ENCODE measurements around the gene TBC1D20.
"Not testable (repeated sequence)": the region's sequence is repeated elsewhere in the genome, so short reads cannot be mapped to it uniquely, and the experiment has no call there.

The TBC1D20 gene

DNA sequence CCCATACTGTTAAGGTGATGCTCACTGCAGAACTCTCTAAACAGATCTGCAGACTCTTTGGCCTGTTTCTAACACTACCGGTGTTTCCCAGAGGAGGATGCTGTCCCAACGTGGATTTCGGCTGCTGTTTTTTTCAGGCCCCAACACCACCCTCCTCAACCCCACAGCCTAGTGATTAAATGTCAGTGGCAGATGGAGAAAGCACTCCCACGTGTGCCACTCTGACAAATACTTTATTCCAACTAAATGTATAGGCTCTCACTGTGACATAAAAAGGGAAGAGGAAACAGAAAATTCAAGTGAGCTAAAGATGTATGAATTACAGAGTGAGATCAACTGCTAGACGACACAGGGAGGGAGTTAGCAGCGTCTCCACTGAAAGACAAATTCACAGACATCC, 3.6 kb downstream of the TBC1D20 start:
- TF ChIP-seq, protein P1, sequence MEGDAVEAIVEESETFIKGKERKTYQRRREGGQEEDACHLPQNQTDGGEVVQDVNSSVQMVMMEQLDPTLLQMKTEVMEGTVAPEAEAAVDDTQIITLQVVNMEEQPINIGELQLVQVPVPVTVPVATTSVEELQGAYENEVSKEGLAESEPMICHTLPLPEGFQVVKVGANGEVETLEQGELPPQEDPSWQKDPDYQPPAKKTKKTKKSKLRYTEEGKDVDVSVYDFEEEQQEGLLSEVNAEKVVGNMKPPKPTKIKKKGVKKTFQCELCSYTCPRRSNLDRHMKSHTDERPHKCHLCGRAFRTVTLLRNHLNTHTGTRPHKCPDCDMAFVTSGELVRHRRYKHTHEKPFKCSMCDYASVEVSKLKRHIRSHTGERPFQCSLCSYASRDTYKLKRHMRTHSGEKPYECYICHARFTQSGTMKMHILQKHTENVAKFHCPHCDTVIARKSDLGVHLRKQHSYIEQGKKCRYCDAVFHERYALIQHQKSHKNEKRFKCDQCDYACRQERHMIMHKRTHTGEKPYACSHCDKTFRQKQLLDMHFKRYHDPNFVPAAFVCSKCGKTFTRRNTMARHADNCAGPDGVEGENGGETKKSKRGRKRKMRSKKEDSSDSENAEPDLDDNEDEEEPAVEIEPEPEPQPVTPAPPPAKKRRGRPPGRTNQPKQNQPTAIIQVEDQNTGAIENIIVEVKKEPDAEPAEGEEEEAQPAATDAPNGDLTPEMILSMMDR (IDR thresholded peaks at IDR 0.05; ENCODE audit: extremely low read depth, missing control alignments): no peak
- no peak for DNase-seq (ENCODE audit: low spot score)

DNA sequence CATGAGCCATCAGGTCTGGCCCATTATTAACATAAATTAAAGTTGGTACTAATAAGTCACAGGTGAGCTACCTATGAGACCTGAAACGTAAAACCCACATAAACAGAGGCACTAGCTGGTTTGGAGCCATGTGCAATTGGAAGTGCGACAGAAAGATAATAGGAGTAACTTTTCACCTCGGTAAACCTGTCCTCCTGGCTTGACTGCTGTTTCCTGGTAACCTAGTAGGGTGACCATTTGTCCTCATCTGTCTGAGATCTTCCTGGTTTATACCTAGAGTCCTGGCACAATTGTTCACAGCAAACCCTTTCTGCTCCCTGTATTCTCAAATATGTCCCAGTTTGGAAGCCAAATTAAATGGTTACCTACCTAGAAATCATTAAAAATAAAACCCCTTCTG, 7.4 kb downstream of the TBC1D20 start:
- no peak for DNase-seq (ENCODE audit: low spot score)
- TF ChIP-seq, protein P1 (IDR thresholded peaks at IDR 0.05; ENCODE audit: extremely low read depth, missing control alignments): no peak

DNA sequence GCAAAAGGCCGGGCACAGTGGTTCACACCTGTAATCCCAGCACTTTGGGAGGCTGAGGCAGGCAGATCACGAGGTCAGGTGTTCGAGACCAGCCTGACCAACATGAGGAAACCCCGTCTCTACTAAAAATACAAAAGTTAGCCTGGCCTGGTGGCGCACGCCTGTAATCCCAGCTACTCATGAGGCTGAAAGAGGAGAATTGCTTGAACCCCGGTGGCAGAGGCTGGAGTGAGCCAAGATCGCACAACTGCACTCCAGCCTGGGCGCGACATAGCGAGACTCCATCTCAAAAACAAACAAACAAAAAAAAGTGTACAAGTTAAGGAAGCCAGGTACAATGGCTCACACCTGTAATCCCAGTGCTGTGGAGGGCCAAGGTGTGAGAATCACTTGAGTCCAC, 10.3 kb downstream of the TBC1D20 start:
- DNase-seq (ENCODE audit: low spot score): not testable (repeated sequence)

DNA sequence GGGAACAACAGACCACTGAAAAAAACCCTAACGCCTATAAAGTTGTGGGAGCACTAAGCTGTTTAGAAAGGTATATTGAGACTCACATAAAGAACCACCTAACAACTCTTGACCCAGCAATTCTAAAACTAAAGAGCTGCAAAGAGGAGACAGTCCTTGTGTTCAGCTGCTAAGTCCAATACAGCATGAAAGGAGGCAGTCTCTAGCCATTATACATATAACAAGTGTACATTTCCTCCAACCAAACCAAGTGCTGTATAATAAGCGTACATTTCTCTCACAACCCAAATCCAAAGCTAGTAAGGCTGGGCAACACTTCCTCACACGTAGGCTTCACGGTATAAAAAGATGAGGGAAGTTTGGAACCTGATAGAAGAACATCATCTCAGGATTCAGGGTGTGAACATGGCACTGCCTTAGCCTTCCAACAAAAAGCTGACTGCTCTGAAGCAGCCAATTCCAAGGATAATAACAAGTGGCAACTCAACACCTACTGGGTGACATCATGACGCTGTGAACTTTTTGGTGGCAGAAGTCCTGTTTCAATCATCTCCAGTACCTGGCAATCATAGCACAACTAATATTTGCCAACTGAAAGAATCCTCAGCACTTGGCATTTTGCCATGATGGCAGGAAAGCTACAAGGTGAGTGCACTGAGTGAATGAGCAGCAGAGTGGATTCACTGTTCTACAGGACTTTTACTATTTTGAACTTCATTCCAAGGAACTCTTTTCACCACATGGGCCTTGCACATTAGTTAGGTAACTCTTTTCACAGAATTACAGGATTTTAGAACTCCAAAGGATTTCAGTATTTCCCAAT, 16.6 kb downstream of the TBC1D20 start:
- no peak for DNase-seq (ENCODE audit: low spot score)
- TF ChIP-seq, protein P1 (IDR thresholded peaks at IDR 0.05; ENCODE audit: extremely low read depth, missing control alignments): no peak

DNA sequence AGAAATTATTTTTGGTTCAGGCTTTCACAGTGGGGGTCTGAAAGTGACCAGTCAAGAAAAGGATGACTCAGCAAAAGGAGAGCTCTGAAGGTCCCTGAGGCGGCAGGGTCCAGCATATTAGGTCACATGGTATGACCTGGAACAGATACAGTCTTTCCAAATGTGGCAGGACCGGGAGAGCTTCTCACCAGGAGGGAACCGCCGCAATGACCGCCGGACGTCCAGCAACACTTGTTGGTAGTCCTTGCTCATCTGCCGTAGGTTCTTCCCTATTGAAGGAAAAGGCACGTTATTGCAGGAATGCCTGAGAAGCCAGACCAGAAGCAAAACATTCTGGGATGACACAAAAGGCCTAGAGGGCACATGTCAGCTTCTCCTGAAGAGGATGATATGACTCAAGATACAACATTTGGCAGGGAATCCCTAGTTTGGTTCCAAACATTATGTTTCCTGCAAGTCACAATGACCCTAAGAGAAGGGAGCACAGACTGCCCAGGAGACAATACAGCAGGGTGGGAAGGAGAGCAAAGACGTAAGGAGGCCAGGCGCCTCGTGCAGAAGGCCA, 17.4 kb downstream of the TBC1D20 start:
- TF ChIP-seq, protein P1 (IDR thresholded peaks at IDR 0.05; ENCODE audit: extremely low read depth, missing control alignments): no peak
- DNase-seq (ENCODE audit: low spot score): no peak

DNA sequence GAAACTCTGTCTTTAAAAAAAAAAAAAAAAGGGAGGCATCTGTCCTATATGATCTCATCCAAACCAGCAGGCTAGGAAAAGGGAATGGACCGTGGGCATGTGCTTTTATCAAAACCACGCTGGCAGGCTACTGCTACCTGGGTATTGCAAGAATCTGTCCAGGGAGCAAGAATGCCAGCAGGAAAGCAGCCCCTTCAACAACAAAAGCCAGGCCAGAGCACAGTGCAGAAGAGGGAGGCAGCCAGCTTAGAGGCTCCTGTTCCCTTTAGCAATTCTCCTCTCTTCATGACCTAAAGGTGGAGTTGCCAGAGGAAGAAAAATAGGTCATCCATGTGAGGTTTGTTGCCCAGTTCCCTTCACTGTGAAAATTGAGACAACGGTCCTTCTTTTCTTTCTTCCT, 18.2 kb downstream of the TBC1D20 start:
- no peak for DNase-seq (ENCODE audit: low spot score)
- TF ChIP-seq, protein P1 (IDR thresholded peaks at IDR 0.05; ENCODE audit: extremely low read depth, missing control alignments): no peak

DNA sequence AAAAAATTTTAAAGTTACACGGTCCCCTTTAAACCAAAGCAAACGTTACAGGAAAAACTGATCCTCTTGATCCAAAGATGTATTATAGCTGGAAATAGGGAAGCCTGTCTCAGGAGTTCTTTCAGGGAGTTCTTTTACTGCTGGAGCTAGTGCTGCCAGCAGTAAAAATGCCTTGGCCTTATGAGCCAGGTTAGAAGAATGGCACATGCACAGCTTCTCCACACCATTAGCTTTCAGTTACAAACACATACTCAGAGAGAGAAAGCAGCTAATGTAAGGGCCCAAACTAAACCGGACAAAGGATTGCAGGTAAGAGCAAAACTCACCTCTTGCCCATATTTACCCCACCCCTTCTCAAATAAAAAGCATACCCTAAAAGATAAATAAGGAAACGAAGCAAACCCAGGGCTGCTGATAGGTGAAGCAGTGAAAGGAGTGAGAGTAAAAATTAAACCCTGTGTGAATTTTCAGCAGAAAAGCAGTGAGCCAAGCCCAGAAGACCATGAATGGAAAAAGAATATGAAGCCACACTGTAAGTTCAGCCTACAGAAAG, 19.0 kb downstream of the TBC1D20 start:
- TF ChIP-seq, protein P1 (IDR thresholded peaks at IDR 0.05; ENCODE audit: extremely low read depth, missing control alignments): no peak
- DNase-seq (ENCODE audit: low spot score): no peak

All from GM20000 (cell line).